ENCODE results near the gene ZNF878.
A peak's percentile ranks its signal among the peaks of the same experiment; 100 is the strongest.

Gene ZNF878

DNA sequence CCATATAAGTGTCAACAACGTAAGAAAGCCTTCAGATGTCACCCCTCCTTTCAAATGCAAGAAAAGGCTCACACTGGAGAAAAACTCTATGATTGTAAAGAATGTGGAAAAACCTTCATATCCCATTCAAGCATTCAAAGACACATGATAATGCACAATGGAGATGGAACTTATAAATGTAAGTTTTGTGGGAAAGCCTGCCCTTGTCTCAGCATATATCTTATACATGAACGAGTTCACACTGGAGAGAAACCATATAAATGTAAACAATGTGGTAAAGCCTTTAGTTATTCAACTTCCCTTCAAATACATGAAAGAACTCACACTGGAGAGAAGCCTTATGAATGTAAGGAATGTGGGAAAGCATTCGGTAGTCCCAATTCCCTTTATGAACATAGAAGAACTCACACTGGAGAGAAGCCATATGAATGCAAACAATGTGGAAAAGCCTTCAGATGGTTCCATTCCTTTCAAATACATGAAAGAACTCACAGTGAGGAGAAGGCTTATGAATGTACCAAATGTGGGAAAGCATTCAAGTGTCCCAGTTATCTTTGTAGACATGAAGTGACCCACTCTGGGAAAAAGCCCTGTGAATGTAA is 22.9 kb upstream of the ZNF878 start:
- TF ChIP-seq CSDC2 (CRISPR knock-in tag; IDR thresholded peaks at IDR 0.05) (no peak), ARNTL (CRISPR knock-in tag; IDR thresholded peaks at IDR 0.05; ENCODE audit: borderline replicate concordance, low read depth) (no peak), PPARA (CRISPR knock-in tag; IDR thresholded peaks at IDR 0.05; ENCODE audit: borderline replicate concordance) (no peak), SNAI2 (CRISPR knock-in tag; IDR thresholded peaks at IDR 0.05) (no peak), RARB (CRISPR knock-in tag; IDR thresholded peaks at IDR 0.05) (no peak), ZNF565 (CRISPR knock-in tag; conservative IDR thresholded peaks at IDR 0.05; ENCODE audit: low read depth) (no peak), TCF4 (CRISPR knock-in tag; IDR thresholded peaks at IDR 0.05; ENCODE audit: borderline replicate concordance) (no peak), OSR1 (CRISPR knock-in tag; IDR thresholded peaks at IDR 0.05) (no peak), BACH2 (CRISPR knock-in tag; IDR thresholded peaks at IDR 0.05; ENCODE audit: borderline replicate concordance) (no peak), ZNF70 (CRISPR knock-in tag; IDR thresholded peaks at IDR 0.05) (no peak), ZFP3 (CRISPR knock-in tag; IDR thresholded peaks at IDR 0.05) (no peak), ZC3H10 (CRISPR knock-in tag; IDR thresholded peaks at IDR 0.05) (no peak)
- TF ChIP-seq, protein P1, sequence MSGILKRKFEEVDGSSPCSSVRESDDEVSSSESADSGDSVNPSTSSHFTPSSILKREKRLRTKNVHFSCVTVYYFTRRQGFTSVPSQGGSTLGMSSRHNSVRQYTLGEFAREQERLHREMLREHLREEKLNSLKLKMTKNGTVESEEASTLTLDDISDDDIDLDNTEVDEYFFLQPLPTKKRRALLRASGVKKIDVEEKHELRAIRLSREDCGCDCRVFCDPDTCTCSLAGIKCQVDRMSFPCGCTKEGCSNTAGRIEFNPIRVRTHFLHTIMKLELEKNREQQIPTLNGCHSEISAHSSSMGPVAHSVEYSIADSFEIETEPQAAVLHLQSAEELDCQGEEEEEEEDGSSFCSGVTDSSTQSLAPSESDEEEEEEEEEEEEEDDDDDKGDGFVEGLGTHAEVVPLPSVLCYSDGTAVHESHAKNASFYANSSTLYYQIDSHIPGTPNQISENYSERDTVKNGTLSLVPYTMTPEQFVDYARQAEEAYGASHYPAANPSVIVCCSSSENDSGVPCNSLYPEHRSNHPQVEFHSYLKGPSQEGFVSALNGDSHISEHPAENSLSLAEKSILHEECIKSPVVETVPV (CRISPR knock-in tag; IDR thresholded peaks at IDR 0.05): no peak
- TF ChIP-seq, protein P2, sequence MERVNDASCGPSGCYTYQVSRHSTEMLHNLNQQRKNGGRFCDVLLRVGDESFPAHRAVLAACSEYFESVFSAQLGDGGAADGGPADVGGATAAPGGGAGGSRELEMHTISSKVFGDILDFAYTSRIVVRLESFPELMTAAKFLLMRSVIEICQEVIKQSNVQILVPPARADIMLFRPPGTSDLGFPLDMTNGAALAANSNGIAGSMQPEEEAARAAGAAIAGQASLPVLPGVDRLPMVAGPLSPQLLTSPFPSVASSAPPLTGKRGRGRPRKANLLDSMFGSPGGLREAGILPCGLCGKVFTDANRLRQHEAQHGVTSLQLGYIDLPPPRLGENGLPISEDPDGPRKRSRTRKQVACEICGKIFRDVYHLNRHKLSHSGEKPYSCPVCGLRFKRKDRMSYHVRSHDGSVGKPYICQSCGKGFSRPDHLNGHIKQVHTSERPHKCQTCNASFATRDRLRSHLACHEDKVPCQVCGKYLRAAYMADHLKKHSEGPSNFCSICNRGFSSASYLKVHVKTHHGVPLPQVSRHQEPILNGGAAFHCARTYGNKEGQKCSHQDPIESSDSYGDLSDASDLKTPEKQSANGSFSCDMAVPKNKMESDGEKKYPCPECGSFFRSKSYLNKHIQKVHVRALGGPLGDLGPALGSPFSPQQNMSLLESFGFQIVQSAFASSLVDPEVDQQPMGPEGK (CRISPR knock-in tag; IDR thresholded peaks at IDR 0.05; ENCODE audit: borderline replicate concordance): no peak
- TF ChIP-seq, protein P3, sequence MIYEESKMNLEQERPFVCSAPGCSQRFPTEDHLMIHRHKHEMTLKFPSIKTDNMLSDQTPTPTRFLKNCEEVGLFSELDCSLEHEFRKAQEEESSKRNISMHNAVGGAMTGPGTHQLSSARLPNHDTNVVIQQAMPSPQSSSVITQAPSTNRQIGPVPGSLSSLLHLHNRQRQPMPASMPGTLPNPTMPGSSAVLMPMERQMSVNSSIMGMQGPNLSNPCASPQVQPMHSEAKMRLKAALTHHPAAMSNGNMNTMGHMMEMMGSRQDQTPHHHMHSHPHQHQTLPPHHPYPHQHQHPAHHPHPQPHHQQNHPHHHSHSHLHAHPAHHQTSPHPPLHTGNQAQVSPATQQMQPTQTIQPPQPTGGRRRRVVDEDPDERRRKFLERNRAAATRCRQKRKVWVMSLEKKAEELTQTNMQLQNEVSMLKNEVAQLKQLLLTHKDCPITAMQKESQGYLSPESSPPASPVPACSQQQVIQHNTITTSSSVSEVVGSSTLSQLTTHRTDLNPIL (CRISPR knock-in tag; IDR thresholded peaks at IDR 0.05; ENCODE audit: low read depth): no peak
- TF ChIP-seq, protein P4, sequence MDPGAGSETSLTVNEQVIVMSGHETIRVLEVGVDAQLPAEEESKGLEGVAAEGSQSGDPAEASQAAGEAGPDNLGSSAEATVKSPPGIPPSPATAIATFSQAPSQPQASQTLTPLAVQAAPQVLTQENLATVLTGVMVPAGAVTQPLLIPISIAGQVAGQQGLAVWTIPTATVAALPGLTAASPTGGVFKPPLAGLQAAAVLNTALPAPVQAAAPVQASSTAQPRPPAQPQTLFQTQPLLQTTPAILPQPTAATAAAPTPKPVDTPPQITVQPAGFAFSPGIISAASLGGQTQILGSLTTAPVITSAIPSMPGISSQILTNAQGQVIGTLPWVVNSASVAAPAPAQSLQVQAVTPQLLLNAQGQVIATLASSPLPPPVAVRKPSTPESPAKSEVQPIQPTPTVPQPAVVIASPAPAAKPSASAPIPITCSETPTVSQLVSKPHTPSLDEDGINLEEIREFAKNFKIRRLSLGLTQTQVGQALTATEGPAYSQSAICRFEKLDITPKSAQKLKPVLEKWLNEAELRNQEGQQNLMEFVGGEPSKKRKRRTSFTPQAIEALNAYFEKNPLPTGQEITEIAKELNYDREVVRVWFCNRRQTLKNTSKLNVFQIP (CRISPR knock-in tag; IDR thresholded peaks at IDR 0.05; ENCODE audit: borderline replicate concordance, low read depth): no peak
- ATAC-seq: no peak

DNA sequence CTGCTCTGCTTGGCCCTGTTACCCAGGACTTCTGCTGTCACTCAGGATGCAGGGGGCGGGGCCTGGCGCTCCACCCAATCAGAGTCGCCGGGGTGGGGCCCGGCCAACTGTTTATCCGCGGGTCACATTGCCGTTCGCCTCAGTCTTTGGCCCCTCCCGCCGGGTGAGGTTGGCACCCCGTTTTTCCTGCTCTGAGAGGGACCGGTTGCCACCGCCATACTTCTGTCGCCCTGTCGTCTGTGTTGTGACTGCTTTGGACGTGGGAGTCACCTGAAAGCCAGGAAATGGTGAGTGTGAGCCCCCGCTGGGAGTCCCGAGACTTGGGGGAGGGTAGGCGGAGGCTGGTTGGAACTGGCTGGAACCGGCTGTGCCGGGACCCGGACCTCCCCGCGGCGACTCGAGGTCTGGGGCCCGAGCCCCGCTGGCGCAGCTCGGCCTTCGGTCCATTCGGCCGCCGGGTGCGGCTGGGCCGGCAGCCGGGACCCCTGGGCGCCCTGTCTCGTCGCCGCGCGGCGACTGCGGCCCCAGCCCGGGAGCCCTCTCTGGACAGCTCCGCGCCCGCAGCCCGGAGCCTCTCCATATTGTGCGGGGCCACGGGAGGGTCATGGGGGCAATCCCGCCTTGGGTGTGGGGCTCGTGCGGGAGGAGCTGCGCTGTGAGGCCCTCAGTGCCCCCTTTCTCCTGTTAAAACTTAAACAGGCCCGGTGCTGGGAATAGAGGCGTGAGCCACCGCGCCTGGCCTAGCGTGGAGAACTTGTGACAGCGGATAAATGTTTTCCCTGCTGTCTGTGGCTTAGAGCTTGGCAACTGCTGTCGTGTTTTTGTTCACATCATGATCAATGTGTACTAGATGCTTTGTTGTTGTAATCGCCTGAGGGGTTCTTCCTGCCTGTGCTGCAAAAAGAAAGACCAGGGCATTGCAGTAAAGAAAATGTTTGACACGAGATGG is 12.1 kb upstream of the ZNF878 start, which contains the start of gene ZNF844:
Gene ZNF844, plus strand, starts transcription at position 142 of the 949 bp plus-strand sequence. Its CDS starts 143 bp downstream, at position 285.
- TF ChIP-seq, protein P2 (CRISPR knock-in tag; IDR thresholded peaks at IDR 0.05; ENCODE audit: borderline replicate concordance): 0 out of 2 replicates have a peak, but pooled peaks have one; percentile 36
- TF ChIP-seq ZNF70 (CRISPR knock-in tag; IDR thresholded peaks at IDR 0.05): no peak
- TF ChIP-seq RARB (CRISPR knock-in tag; IDR thresholded peaks at IDR 0.05): no peak
- no peak for TF ChIP-seq PPARA (CRISPR knock-in tag; IDR thresholded peaks at IDR 0.05; ENCODE audit: borderline replicate concordance)
- TF ChIP-seq, protein P1 (CRISPR knock-in tag; IDR thresholded peaks at IDR 0.05): no peak
- ATAC-seq: peak; percentile 93

DNA sequence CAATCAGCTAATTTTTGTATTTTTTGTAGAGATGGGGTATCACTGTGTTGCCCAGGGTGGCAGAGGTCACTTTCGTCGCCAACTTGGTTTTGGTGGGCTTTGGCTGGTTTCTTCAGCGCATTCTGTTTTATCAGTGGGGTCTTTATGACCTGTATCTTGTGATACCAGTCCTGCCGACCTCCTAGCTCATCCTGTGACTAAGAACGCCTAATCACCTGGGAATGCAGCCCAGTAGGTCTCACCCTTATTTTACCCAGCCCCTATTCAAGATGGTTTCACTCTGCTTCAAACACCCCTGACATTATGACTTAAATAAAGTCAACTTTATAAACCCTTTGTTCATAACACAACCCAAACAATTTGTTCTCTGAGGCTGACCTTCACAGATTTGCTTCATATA is 3.0 kb upstream of the ZNF878 start:
- no peak for ATAC-seq
- TF ChIP-seq ZNF70 (CRISPR knock-in tag; IDR thresholded peaks at IDR 0.05) (no peak), BACH2 (CRISPR knock-in tag; IDR thresholded peaks at IDR 0.05; ENCODE audit: borderline replicate concordance) (no peak), ZFP3 (CRISPR knock-in tag; IDR thresholded peaks at IDR 0.05) (no peak), ZNF8 (CRISPR knock-in tag; IDR thresholded peaks at IDR 0.05) (no peak), OSR1 (CRISPR knock-in tag; IDR thresholded peaks at IDR 0.05) (no peak), ESRRG (CRISPR knock-in tag; IDR thresholded peaks at IDR 0.05) (no peak), ZFP30 (CRISPR knock-in tag; IDR thresholded peaks at IDR 0.05) (no peak)
- TF ChIP-seq, protein P1 (CRISPR knock-in tag; IDR thresholded peaks at IDR 0.05): no peak
- TF ChIP-seq, protein P3 (CRISPR knock-in tag; IDR thresholded peaks at IDR 0.05; ENCODE audit: low read depth): no peak

All from SK-N-SH treated with all-trans-retinoic acid at 6 μM for 48 hours (cell line).